Natural killer cell treated with Interleukin-12 subunit alpha and Interleukin-12 subunit beta and Interleukin-15 and Interleukin-18, amount 100 ng/mL, for 72 hours (primary cell): ENCODE measurements around the gene SLC16A3. TPM values are rescaled to one million over a fixed set of nuclear protein-coding genes. Genes with fewer than 3 reads are reported as not detected.
"Not testable (repeated sequence)": the region's sequence is repeated elsewhere in the genome, so short reads cannot be mapped to it uniquely, and the experiment has no call there.

Experiments used
- ATAC-seq, 2 donors: fragments of 150-1000 bp; cut with Tn5 transposase in 1 of 2; sonication (Bioruptor Pico), chemical (Tn5 transposase) in 1 of 2; 2 replicates each; pipeline ENCODE4 v1.10.0; 2021
- DNase-seq: peaks from one replicate; pipeline ENCODE4 v3.0.0; 2022; ENCODE audit warnings: low spot score
- H3K27ac Mint-ChIP-seq, 2 donors: 1 replicate in 1 of 2; 2 replicates in 1 of 2; pipeline ENCODE4 v1.8.0; 2022; ENCODE audit warnings: mixed read lengths in 2 of 2, mild to moderate bottlenecking in 1 of 2, moderate library complexity in 1 of 2
- H3K27me3 Mint-ChIP-seq, 2 donors: 1 replicate in 1 of 2; 2 replicates in 1 of 2; pipeline ENCODE4 v1.8.0; 2022; ENCODE audit warnings: mixed read lengths in 2 of 2
- H3K36me3 Mint-ChIP-seq: one replicate; pipeline ENCODE4 v1.8.0; 2022; ENCODE audit warnings: mixed read lengths
- H3K4me1 Mint-ChIP-seq, 2 donors: 1 replicate in 1 of 2; 2 replicates in 1 of 2; pipeline ENCODE4 v1.8.0; 2022; ENCODE audit warnings: low read depth in 2 of 2, mixed read lengths in 2 of 2, mild to moderate bottlenecking in 1 of 2
- H3K4me3 Mint-ChIP-seq: one replicate; pipeline ENCODE4 v1.8.0; 2022; ENCODE audit warnings: mixed read lengths
- H3K9me3 Mint-ChIP-seq: 2 replicates; pipeline ENCODE4 v1.8.0; 2022; ENCODE audit warnings: mixed read lengths
- total RNA-seq, 2 donors: library from RNA; stranded (reverse); gene quantifications; one replicate each; pipeline ENCODE4 v1.2.3, GENCODE V29; 2022

The SLC16A3 gene
- total RNA-seq, 2 donors from 2014 or later, result 241 to 534 TPM

DNA sequence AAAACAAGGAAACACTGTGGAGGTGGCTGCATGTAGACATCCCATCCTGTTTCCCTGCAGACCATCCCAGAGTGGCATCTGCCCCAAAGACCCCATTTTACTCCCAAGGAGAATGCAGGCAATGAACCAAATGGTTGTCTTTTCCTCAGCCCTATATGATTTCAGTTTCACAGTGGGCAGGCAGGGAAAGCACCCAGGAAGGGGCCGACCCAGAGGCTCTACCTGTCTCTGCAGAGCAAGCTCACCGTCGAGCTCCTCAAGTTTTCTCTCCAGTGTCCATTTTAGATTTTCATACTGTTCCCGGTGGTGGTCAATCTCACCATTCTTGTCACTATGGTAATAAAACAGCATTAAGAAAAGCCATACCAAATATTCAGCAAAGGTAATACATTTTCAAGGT is 30.8 kb upstream of the SLC16A3 start:
- DNase-seq, result no peak
- Mint-ChIP-seq H3K4me3 (peak overlapping the region; percentile 7), H3K4me1 (peaks cover 13 to 20% of the 10 kb centered on the region in 2 donors), H3K9me3 (no peaks in the 10 kb centered on the region), H3K27ac (no peak overlapping the region), H3K27me3 (no peaks in the 10 kb centered on the region), H3K36me3 (peaks cover 14% of the 10 kb centered on the region)
- no peak for ATAC-seq

DNA sequence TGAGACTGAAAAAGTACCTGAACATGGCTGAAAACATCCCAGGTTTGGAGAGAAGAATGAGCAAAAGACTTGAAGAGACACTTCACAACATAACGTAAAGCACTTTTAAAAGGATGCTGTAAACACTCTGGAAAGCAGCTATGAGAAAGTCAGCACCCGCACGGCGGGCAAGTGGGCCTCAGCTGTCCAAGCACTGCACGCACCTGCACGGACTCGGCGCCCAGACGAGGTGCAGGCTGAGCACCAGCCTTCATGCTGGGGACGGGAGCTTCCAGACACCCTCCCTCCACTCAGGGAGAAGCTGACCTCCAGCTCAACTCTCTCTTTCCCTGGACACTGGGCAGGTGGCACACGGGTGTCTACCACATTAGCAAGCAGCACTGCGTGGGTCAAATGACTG is 29.3 kb upstream of the SLC16A3 start:
- no peak for ATAC-seq
- Mint-ChIP-seq H3K36me3 (peaks cover 4% of the 10 kb centered on the region), H3K27me3 (no peaks in the 10 kb centered on the region), H3K4me3 (no peak overlapping the region), H3K27ac (no peak overlapping the region), H3K9me3 (no peaks in the 10 kb centered on the region), H3K4me1 (peaks cover 13 to 23% of the 10 kb centered on the region in 2 donors)
- DNase-seq, result no peak

DNA sequence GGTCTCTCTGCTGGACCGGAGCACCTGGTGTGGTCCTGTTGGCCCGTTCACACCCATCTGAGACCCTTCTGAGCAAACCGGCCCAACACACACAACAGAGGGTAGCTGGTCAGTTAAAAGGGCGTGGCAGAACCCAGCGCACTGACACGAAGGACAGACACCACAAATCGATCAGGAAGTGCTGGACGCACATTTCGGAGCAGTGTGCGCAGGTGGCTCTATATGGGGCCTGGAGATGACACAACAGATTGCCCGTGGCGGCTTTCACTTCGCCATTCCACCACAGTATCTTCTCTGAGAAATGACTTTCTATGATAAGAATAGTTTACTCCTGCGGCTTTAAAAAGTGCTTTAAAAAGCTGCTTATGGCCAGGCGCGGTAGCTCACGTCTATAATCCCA is 28.7 kb upstream of the SLC16A3 start:
- H3K4me3 Mint-ChIP-seq, result peak overlapping the region; percentile 58
- ATAC-seq (no peak), DNase-seq (no peak)

DNA sequence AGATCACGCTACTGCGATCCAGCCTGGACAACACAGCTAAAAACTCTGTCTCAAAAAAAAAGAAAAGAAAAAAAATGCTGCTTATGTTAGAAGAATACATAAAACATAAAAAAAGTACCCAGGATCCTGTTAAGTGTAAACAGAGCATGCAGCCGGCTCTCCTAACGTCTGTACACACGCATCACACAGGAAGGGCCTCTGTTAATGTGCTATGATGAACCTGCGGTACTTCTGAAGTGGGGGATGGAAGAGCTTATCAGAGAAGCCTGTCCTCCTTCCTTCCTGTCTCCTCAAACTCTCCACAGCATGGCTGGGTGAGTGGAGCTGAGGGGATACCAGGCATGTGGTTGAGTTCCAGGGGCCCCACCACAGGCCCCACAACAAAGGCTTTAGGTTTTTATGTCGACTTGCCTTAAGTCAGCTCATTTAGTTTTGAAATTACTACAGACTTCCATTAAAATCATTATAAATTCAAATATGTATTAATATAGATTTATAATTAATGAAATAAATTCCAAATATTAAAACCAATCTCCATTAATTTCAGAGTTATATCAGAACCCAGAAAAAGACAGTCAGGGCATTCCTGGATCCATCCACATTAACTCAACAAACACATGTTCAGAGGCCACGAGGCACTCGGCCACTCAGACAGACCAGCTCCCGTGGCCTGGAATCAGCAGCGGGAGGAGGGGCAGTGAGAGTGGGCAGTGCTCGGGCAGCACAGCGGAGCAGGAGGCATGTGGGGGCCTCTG is 27.9 kb upstream of the SLC16A3 start:
- Mint-ChIP-seq H3K4me3 (peak overlapping the region; percentile 58), H3K27ac (peak overlapping the region; percentile 69 to 87), H3K36me3 (peaks cover 4% of the 10 kb centered on the region), H3K9me3 (no peaks in the 10 kb centered on the region), H3K27me3 (no peaks in the 10 kb centered on the region), H3K4me1 (peaks cover 26 to 35% of the 10 kb centered on the region in 2 donors)
- ATAC-seq, result peak; percentile 83 to 92
- DNase-seq, result no peak

More for the DNA sequence above, 28.7 kb upstream of the SLC16A3 start:
- Mint-ChIP-seq H3K4me1 (peaks cover 18 to 28% of the 10 kb centered on the region in 2 donors), H3K36me3 (peaks cover 4% of the 10 kb centered on the region), H3K27me3 (no peaks in the 10 kb centered on the region), H3K27ac (peak overlapping the region; percentile 69 to 87), H3K9me3 (no peaks in the 10 kb centered on the region)

DNA sequence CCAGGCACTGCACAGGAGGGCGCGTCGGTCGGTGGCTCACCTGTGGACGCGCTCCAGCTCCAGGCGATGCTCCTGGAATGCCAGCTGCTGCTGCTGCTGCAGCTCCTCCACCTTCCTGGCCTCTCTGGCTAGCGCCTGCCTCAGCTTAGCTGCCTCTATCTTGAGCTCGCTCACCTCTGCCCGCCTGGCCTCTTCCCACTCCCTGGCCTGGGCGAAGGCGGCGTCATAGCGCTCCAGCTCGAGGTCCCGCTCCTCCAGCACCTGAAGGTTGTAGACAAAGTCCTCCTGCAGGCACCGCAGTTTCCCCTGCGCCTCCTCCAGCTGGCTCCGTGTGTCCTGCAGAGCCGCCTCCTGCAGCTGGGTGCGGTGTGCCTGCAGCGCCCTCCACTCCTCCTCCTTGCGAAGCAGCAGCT is 27.3 kb upstream of the SLC16A3 start:
- H3K36me3 Mint-ChIP-seq, result peaks cover 4% of the 10 kb centered on the region
- H3K4me3 Mint-ChIP-seq, result no peak overlapping the region
- DNase-seq (no peak), ATAC-seq (no peak)
- H3K4me1 Mint-ChIP-seq, result peaks cover 31 to 40% of the 10 kb centered on the region in 2 donors
- H3K27ac Mint-ChIP-seq, result peak overlapping the region in 1 of 2 donors; percentile 69
- H3K9me3 Mint-ChIP-seq, result no peaks in the 10 kb centered on the region
- H3K27me3 Mint-ChIP-seq, result no peaks in the 10 kb centered on the region

DNA sequence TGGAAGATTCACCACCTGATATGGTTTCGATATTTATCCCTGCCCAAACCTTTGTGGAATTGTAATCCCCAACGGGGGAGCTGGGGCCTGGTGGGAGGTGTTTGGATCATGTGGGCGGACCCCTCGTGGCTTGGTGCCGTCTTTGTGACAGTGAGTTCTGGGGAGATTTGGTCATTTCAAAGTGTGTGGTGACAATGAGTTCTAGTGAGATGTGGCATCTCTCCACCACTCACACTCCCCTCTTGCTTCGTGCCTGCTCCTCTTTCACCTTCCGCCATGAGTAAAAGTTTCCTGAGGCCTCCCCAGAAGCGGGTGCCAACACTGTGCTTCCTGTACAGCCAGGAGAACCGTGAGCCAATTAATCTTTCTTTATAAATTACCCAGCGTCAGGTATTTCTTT is 25.9 kb upstream of the SLC16A3 start:
- Mint-ChIP-seq H3K27ac (no peak overlapping the region), H3K9me3 (no peaks in the 10 kb centered on the region), H3K4me3 (no peak overlapping the region), H3K4me1 (peaks cover 37 to 45% of the 10 kb centered on the region in 2 donors), H3K27me3 (no peaks in the 10 kb centered on the region), H3K36me3 (peaks cover 4% of the 10 kb centered on the region)
- DNase-seq (no peak), ATAC-seq (no peak)

DNA sequence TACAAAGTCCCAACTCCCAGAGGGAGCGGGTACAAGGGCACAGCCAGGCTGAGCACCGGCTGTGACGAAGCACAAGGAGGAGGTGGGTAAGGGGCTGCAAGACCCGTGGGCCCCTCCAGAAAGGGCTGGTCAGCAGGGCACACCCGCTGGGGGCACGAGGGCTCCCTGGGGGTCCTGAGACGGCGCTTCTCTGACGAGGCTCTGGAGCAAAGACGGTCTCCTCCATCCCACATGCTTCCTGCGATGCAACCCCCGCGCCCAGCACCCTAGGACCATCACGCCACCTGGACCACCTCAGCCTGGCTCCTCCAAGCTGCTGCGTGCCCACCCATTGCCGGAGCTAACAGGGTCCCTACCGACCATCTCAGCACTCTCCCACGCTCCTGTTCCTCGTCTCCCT is 24.9 kb upstream of the SLC16A3 start:
- no peaks in the 10 kb centered on the region for H3K9me3 Mint-ChIP-seq
- DNase-seq, result no peak
- no peaks in the 10 kb centered on the region for H3K27me3 Mint-ChIP-seq
- H3K27ac Mint-ChIP-seq, result no peak overlapping the region
- H3K36me3 Mint-ChIP-seq, result no peaks in the 10 kb centered on the region
- H3K4me3 Mint-ChIP-seq, result no peak overlapping the region
- ATAC-seq, result no peak
- H3K4me1 Mint-ChIP-seq, result peaks cover 36 to 44% of the 10 kb centered on the region in 2 donors

DNA sequence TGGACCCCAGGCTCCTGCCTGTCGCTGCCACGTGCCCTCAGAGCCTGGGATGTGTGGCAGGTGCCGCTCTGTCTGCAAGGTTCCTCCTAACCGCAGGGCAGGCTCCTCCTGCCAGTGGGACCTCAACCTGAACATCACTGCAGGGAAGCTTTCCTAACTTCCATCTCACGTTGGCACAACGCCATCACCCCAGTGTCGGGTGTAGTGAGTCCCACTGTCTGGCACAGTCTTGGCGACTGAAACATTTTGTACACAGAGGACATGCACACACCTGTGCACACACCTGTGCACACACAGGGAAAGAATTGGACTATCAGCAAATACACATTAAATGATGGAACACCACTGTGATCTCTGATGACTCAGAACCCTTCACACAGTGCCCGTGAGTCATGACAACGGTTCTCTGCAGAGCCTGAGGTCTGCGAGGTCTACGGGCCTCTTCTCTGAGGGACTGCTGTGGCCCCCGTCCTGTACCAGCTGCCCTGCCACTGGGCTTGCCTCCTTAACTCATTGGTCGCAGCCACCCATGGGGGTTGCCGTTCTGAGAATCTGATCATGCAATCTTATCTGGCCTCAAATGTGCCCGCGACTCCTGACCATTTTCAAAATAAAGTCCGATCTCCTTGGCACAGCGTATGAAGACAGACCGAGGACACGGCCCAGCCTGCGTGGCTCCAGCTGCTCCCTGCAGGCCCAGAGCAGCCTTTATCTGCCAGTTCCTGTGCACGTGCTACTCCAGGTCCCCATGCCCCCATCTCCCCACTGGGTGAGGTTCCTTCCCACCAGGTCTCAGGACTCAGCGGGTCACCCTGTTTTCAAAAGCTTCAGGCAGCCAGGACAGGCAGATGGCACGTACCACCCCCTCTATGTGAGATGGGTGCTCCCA is 23.8 kb upstream of the SLC16A3 start:
- Mint-ChIP-seq H3K4me3 (peak overlapping the region; percentile 34), H3K9me3 (no peaks in the 10 kb centered on the region), H3K27ac (peak overlapping the region; percentile 74 to 84), H3K36me3 (no peaks in the 10 kb centered on the region), H3K4me1 (peaks cover 45 to 49% of the 10 kb centered on the region in 2 donors), H3K27me3 (no peaks in the 10 kb centered on the region)
- ATAC-seq, result peak; percentile 70 to 82
- DNase-seq, result no peak

DNA sequence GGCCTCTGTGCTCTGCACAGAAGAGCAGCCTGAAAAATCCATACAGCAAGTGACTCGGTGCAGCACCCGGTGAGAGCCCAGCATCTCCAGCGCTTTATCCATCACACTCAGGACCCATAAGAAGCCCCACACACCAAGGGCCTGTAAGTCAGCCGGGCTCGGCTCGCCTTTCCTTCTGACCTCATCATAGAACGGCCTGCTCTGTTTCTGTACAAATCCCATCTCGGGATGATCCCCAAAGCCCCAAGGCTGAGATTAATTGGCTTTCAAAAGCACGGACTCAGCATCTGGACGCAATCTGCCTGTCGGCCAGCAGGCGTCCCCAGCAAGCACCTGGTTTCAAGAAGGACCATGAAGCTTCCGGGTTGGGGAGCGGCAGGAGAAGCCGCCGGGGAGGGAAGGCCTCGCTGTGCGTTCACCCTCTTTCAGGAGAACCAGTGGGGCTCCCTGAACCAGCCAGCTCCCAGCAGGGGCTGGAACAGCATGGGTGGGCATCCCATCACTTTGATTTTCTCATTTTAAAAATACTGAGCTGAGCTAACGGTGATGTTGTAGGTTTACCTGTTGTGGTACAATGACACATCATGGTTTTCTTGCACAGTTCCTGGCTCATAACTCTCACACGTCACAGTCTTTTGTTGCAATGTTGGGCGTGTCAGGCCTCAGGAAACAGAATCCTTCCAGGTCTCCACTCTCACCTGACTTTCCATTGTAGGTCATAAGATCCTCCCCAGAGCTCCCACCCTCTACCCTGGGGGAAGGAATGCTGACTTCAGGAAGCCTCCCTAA is 22.9 kb upstream of the SLC16A3 start:
- peak; percentile 83 to 88 for ATAC-seq
- Mint-ChIP-seq H3K9me3 (no peaks in the 10 kb centered on the region), H3K27ac (peak overlapping the region; percentile 74 to 84), H3K4me3 (peak overlapping the region; percentile 69), H3K27me3 (no peaks in the 10 kb centered on the region), H3K36me3 (no peaks in the 10 kb centered on the region), H3K4me1 (peaks cover 40 to 45% of the 10 kb centered on the region in 2 donors)
- DNase-seq, result peak; percentile 86

DNA sequence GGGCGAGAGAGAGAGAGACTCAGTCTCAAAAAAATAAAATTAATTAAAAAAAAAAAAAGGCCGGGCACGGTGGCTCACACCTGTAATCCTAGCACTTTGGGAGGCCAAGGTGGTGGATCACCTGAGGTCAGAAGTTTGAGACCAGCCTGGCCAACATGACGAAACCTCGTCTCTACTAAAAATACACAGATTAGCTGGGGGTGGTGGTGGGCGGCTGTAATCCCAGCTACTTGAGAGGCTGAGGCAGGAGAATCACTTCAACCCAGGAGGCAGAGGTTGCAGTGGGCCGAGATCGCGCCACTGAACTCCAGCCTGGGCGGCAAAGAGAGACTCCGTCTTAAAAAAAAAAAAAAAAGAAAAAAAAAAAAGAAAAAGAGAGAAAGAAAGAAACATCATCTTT is 18.2 kb upstream of the SLC16A3 start:
- not testable (repeated sequence) for H3K36me3 Mint-ChIP-seq

DNA sequence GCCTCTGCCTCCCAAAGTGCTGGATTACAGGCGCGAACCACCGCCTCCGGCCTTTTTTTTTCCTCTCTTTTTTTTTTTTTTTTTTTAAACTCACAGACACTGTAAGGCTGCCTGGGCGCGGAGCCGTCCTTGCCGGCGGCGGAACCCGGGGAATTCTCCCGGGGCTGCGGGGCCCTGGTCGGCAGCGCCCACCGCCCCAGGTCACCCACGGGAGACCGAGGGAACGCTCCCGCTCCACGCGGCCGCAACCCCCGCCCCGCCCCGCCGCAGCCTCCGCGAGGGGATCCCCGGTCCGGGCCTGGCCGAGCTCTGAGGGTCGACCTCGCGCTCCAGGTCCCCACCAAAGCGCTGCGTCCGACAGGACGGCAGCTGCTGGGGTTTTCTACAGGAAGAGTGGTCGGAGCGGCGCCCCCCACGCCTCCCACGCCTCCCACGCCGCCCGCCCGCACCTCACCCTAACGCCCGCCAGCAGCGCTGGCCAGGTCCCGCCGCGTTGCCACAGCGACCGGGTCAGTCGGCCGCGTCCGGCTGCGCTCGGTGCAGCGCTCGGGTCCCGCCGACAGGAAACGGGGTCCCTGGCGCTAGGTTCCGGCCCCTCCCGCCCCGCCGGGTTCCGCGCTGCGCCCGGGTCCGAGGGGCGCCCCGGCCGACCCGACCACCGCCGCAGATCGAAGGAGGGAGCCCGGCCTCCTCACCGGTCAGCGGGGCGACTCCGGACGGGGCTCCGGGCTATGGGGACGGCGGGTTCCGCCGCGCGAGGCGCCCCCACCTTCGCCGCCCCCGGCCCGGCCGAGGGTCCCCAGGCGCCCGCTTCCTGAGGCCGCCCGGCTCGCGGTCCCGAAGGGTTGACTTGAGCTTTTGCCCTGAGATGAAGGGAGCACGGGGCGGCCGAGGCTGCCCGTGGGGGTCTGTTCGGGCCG is 16.3 kb upstream of the SLC16A3 start, which contains the start of gene CCDC57:
Gene CCDC57 (minus strand): TSS at position 512 of the 920 bp plus-strand sequence. CDS start 10,898 bp downstream, outside the sequence.
- peaks cover 46 to 51% of the 10 kb centered on the region in 2 donors for H3K4me1 Mint-ChIP-seq
- peak; percentile 83 to 84 for ATAC-seq

More for the DNA sequence above, 18.2 kb upstream of the SLC16A3 start:
- not testable (repeated sequence) for ATAC-seq, H3K4me3 Mint-ChIP-seq, H3K9me3 Mint-ChIP-seq, H3K27me3 Mint-ChIP-seq, DNase-seq, H3K27ac Mint-ChIP-seq
- H3K4me1 Mint-ChIP-seq, result peaks cover 43 to 53% of the 10 kb centered on the region in 2 donors

DNA sequence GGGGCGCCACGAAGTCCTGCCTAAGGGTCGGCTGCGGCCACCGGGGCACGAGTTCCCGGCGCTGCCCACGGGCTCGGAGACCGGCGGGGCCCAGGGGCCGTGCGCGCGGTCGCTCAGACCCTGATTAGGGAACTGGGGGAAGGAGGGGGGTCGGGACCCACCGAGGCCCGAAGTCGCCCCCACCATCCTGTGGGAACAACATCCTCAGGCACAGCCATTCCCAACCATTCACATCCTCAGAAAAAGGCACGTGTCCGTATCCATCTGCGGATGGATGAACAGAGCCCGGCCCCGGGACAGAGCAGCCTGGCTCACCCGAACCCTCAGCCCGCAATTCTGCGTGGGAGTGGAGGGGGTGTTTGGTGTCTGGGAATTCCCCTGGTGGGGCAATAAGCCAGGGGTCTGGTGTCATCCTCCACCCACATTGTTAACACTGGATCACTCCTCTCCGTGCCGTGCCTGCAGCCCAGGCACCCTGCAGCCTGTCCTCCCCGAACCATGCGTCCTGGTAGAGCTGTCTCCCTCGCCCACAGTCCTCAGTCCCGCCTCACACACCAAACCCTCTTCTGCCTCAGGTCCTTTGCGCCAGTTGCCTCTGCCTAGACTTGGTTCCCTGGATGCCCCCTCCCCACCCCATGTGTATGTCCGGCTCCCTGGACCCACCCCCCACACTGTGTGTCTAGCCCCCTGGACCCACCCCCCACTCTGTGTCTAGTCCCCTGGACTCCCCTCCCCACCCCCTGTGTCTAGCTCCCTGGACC is 15.4 kb upstream of the SLC16A3 start:
- Mint-ChIP-seq H3K27me3 (no peaks in the 10 kb centered on the region), H3K9me3 (no peaks in the 10 kb centered on the region), H3K36me3 (no peaks in the 10 kb centered on the region), H3K4me3 (peak overlapping the region; percentile 86), H3K4me1 (peaks cover 47 to 49% of the 10 kb centered on the region in 2 donors), H3K27ac (peak overlapping the region; percentile 78 to 92)
- ATAC-seq (peak; percentile 51 to 71), DNase-seq (peak; percentile 94)

More for the DNA sequence above, 16.3 kb upstream of the SLC16A3 start, which contains the start of gene CCDC57:
- peak; percentile 93 for DNase-seq
- H3K27ac Mint-ChIP-seq, result peak within 1 kb of the TSS; percentile 78 to 92
- no peaks in the 10 kb centered on the region for H3K36me3 Mint-ChIP-seq
- no peaks in the 10 kb centered on the region for H3K9me3 Mint-ChIP-seq
- peak within 1 kb of the TSS; percentile 86 for H3K4me3 Mint-ChIP-seq
- H3K27me3 Mint-ChIP-seq, result no peaks in the 10 kb centered on the region
